A549 (cell line): Measurements from ENCODE around the gene VWCE. TPM values are rescaled to one million over a fixed set of nuclear protein-coding genes. Genes with fewer than 3 reads are reported as not detected.

ENCODE experiments used
- ATAC-seq, 2 experiments: fragments of 200-7000 bp in 1 of 2; fragments of >200 bp in 1 of 2; cut with Nextera tagmentation in 1 of 2; cut with Tn5 transposase in 1 of 2; 3 replicates each; pipeline versions ENCODE4 v1.8.0 to v1.9.1; 2018 to 2020; ENCODE audit warnings: mild to moderate bottlenecking in 1 of 2, moderate library complexity in 1 of 2
- CTCF ChIA-PET: fragments of 300-600 bp; sonication (Branson Sonifier 250); formaldehyde crosslinking; extraction: SDS; loops from one replicate; lab custom pipeline; 2021; ENCODE audit warnings: antibody characterized with exemption, inconsistent platforms; lab: Yijun Ruan, JAX
- POLR2A ChIA-PET: fragments of 350-600 bp; formaldehyde crosslinking; extraction: SDS; loops from one replicate; lab custom pipeline; 2021; ENCODE audit warnings: antibody characterized with exemption, inconsistent platforms; lab: Yijun Ruan, JAX
- DNase-seq, 2 experiments: peaks; one replicate each; pipeline versions ENCODE4 v3.0.0 to v3.0.0-alpha.2; 2011 to 2016; ENCODE audit warnings: low read depth in 1 of 2, low spot score in 1 of 2
- FAIRE-seq: peaks from 2 replicates; lab custom pipeline; 2011; peaks lifted over from hg19 to GRCh38; lab: Jason Lieb, UNC
- H3K27ac ChIP-seq, 2 experiments: fragments of >200 bp; sonication (Bioruptor Twin); formaldehyde crosslinking; 3 replicates each; pipeline ENCODE4 v1.5.1; 2016 to 2017
- H3K4me1 ChIP-seq: fragments of >200 bp; sonication (Bioruptor Twin); formaldehyde crosslinking; 3 replicates; pipeline ENCODE4 v1.6.1; 2016
- H3K4me2 ChIP-seq: fragments of >200 bp; sonication (Bioruptor Twin); formaldehyde crosslinking; 3 replicates; pipeline ENCODE4 v1.6.1; 2016
- H3K4me3 ChIP-seq: fragments of >200 bp; sonication (Bioruptor Twin); formaldehyde crosslinking; 3 replicates; pipeline ENCODE4 v1.5.1; 2016
- H3K9me3 ChIP-seq: fragments of >200 bp; sonication (Bioruptor Twin); formaldehyde crosslinking; 3 replicates; pipeline ENCODE4 v1.6.1; 2016
- CBX8 ChIP-seq: fragments of 200-600 bp; sonication (generic); IDR thresholded peaks from 2 replicates; pipeline ENCODE4 v1.6.1; 2016
- E2F6 ChIP-seq: IDR thresholded peaks from 2 replicates; pipeline ENCODE4 v1.6.1; 2012; ENCODE audit warnings: low read depth, borderline replicate concordance
- ESRRA ChIP-seq: fragments of 150-350 bp; IDR thresholded peaks from 2 replicates; pipeline ENCODE4 v1.6.1; 2014; ENCODE audit warnings: mild to moderate bottlenecking, low read length, borderline replicate concordance
- FOSB ChIP-seq: fragments of 250-450 bp; sonication (Bioruptor Pico); IDR thresholded peaks from 2 replicates; pipeline ENCODE4 v1.5.0; 2020; ENCODE audit warnings: mild to moderate bottlenecking, moderate library complexity
- FOSL2 ChIP-seq, 2 experiments: fragments of 450-650 bp in 1 of 2; fragments of >200 bp in 1 of 2; sonication (Bioruptor Twin) in 1 of 2; formaldehyde crosslinking; IDR thresholded peaks; 2 replicates each; pipeline versions ENCODE4 v1.5.0 to v1.6.1; 2016 to 2020; ENCODE audit warnings: mild to moderate bottlenecking in 1 of 2, moderate library complexity in 1 of 2
- FOXS1 ChIP-seq: fragments of 250-450 bp; sonication (Bioruptor Pico); IDR thresholded peaks from 2 replicates; pipeline ENCODE4 v1.5.0; 2020; ENCODE audit warnings: mild to moderate bottlenecking, moderate library complexity
- HOXB13 ChIP-seq: fragments of 250-450 bp; sonication (Bioruptor Pico); IDR thresholded peaks from 2 replicates; pipeline ENCODE4 v1.5.0; 2020; ENCODE audit warnings: low read depth, mild to moderate bottlenecking, moderate library complexity
- KDM5A ChIP-seq: fragments of 200-600 bp; sonication (generic); IDR thresholded peaks from 2 replicates; pipeline ENCODE4 v1.6.1; 2016; ENCODE audit warnings: antibody characterized with exemption, mild to moderate bottlenecking
- MAFK ChIP-seq: fragments of 450-650 bp; IDR thresholded peaks from 2 replicates; pipeline ENCODE4 v1.6.1; 2014; ENCODE audit not compliant: partially characterized antibody
- MAX ChIP-seq: IDR thresholded peaks from 2 replicates; pipeline ENCODE4 v1.6.1; 2012
- MYC ChIP-seq: IDR thresholded peaks from 2 replicates; pipeline ENCODE4 v1.6.1; 2012; ENCODE audit warnings: mild to moderate bottlenecking, inconsistent platforms, low read length, improper control_type of control experiment, borderline replicate concordance
- NFE2L2 ChIP-seq: fragments of 150-350 bp; conservative IDR thresholded peaks from 2 replicates; pipeline ENCODE4 v1.6.1; 2014; ENCODE audit warnings: low read length
- PHF8 ChIP-seq: fragments of 200-600 bp; sonication (generic); IDR thresholded peaks from 2 replicates; pipeline ENCODE4 v1.6.1; 2016; ENCODE audit warnings: low read depth, mild to moderate bottlenecking, antibody characterized with exemption, moderate library complexity, borderline replicate concordance
- RAD21 ChIP-seq, 2 experiments: fragments of >200 bp in 1 of 2; sonication (Bioruptor Twin) in 1 of 2; formaldehyde crosslinking in 1 of 2; IDR thresholded peaks in 1 of 2; conservative IDR thresholded peaks in 1 of 2; 2 replicates in 1 of 2; 3 replicates in 1 of 2; pipeline ENCODE4 v1.6.1; 2012 to 2018; ENCODE audit warnings: inconsistent platforms in 1 of 2
- REST ChIP-seq: fragments of 200-600 bp; sonication (generic); IDR thresholded peaks from 2 replicates; pipeline ENCODE4 v1.6.1; 2016; ENCODE audit warnings: antibody characterized with exemption, mild to moderate bottlenecking, moderate library complexity
- SREBF2 ChIP-seq: fragments of 450-650 bp; IDR thresholded peaks from 2 replicates; pipeline ENCODE4 v1.6.1; 2014; ENCODE audit warnings: mild to moderate bottlenecking, moderate library complexity
- TFCP2L1 ChIP-seq: fragments of 250-450 bp; sonication (Bioruptor Pico); IDR thresholded peaks from 2 replicates; pipeline ENCODE4 v1.5.0; 2021; ENCODE audit warnings: mild to moderate bottlenecking
- ZSCAN20 ChIP-seq: fragments of 250-450 bp; sonication (Bioruptor Pico); IDR thresholded peaks from 2 replicates; pipeline ENCODE4 v1.8.0; 2022; ENCODE audit warnings: mild to moderate bottlenecking, moderate library complexity
- WGBS: methylation state at CpG from one replicate; pipeline ENCODE4 v1.1.6; 2017; ENCODE audit errors: missing lambda C conversion rate; 5-methylcytosine and 5-hydroxymethylcytosine counted together
- polyA plus RNA-seq, 4 experiments: library from polyadenylated mRNA; depleted of rRNA in 3 of 4; stranded (reverse); fragments of >200 nt; fragmentation: RNase III in 1 of 4; extraction: RNeasy Plus Mini Kit Qiagen cat#74134 plus additional on column Dnase treatment in 1 of 4; gene quantifications; 2 replicates in 3 of 4; 3 replicates in 1 of 4; pipeline ENCODE4 v1.2.3, GENCODE V29; 2011 to 2017

Gene VWCE
- polyA plus RNA-seq, 2 of the 4 experiments (the other 2 are of a cell fraction), result 0.45 to 0.65 TPM

- TF ChIP-seq MAFK (peak; percentile 26), E2F6 (no peak)
- DNase-seq (no peak), ATAC-seq (no peak), FAIRE-seq (no peak)
- Histone ChIP-seq H3K4me2 (no peak overlapping the region), H3K9me3 (no peaks in the 10 kb centered on the region), H3K4me1 (peaks cover 3% of the 10 kb centered on the region; the same call in 1 of the 3 replicates), H3K4me3 (no peak overlapping the region), H3K27ac (no peak overlapping the region)
- POLR2A ChIA-PET, result no interaction called here
- CTCF ChIA-PET, result interaction anchor here (2.3 kb wide), 1 partner anchor 10 kb away, joined by 8 read pairs; no protein-coding TSS in a partner anchor
- WGBS, result 62% methylated on average over 4 of the region's 4 CpGs
Measured at GRCh38 chr11:61283613-61284012, 11.5 kb downstream of the VWCE start.

GRCh38 chr11:61281581-61282250 lies 13.4 kb downstream of the VWCE start:
- whole genome bisulfite sequencing, result 31% methylated on average over 24 of the region's 35 CpGs
- H3K4me2 ChIP-seq, result peak overlapping the region; percentile 89
- ChIA-PET POLR2A (interaction anchor here (0.5 to 1.0 kb wide), 3 partner anchors 11 to 120 kb away, joined by 3 to 4 read pairs (median 3); partner anchors contain the start of gene VPS37C), CTCF (interaction anchor here (1.0 to 3.8 kb wide), 6 partner anchors 12 to 271 kb away, joined by 3 to 17 read pairs (median 4); partner anchors contain the start of gene VWCE)
- 0 out of 2 replicates have a peak, but pooled peaks have one; percentile 39 for TF ChIP-seq MAX
- TF ChIP-seq RAD21 (conservative IDR thresholded peaks at IDR 0.05 in 1 of 2, IDR thresholded peaks at IDR 0.05 in 1 of 2), result no peak
- H3K27ac ChIP-seq, result peak overlapping the region in 1 of 2 experiments; percentile 52; a peak in 3 of 6 replicates
- ATAC-seq (peak; percentile 75 to 95), FAIRE-seq (no peak), DNase-seq (peak; percentile 65 to 67)
- peak overlapping the region; percentile 41 for H3K4me3 ChIP-seq
- H3K9me3 ChIP-seq, result no peaks in the 10 kb centered on the region
- H3K4me1 ChIP-seq, result peaks cover 3% of the 10 kb centered on the region; the same call in 1 of the 3 replicates

GRCh38 chr11:61280883-61281580 lies 14.1 kb downstream of the VWCE start:
- TF ChIP-seq FOSB (CRISPR knock-in tag), result no peak
- TF ChIP-seq ESRRA, result no peak
- TF ChIP-seq KDM5A, result no peak
- no peak for TF ChIP-seq ZSCAN20 (CRISPR knock-in tag)
- no peak for TF ChIP-seq HOXB13 (CRISPR knock-in tag)
- TF ChIP-seq FOSL2 (IDR thresholded peaks at IDR 0.05), result no peak
- TF ChIP-seq FOSL2 (CRISPR knock-in tag; IDR thresholded peaks at IDR 0.05), result no peak
- no peak for TF ChIP-seq SREBF2
- TF ChIP-seq CBX8, result no peak
- TF ChIP-seq MYC, result no peak
- no peak for TF ChIP-seq FOXS1 (CRISPR knock-in tag)
- TF ChIP-seq REST, result no peak
- no peak for TF ChIP-seq TFCP2L1 (CRISPR knock-in tag)
- no peak for TF ChIP-seq PHF8
- TF ChIP-seq NFE2L2, result no peak
- Histone ChIP-seq H3K9me3 (no peaks in the 10 kb centered on the region), H3K27ac (no peak overlapping the region), H3K4me2 (peak overlapping the region; percentile 89), H3K4me3 (peak overlapping the region; percentile 41; the same call in 2 of the 3 replicates), H3K4me1 (peaks cover 3% of the 10 kb centered on the region; the same call in 1 of the 3 replicates)
- ChIA-PET POLR2A (interaction anchor here (0.9 kb wide), 1 partner anchor 13 kb away, joined by 4 read pairs; no protein-coding TSS in a partner anchor), CTCF (interaction anchor here (0.8 to 3.8 kb wide), 6 partner anchors 12 to 236 kb away, joined by 3 to 17 read pairs (median 3); partner anchors contain the start of gene VWCE)
- WGBS, result 55% methylated on average over 19 of the region's 20 CpGs
- ATAC-seq (peak; percentile 14 to 29; a peak in 3 of 6 replicates), DNase-seq (no peak), FAIRE-seq (no peak)
